ENCODE data around the gene COX19.
"Not testable (repeated sequence)": the region's sequence is repeated elsewhere in the genome, so short reads cannot be mapped to it uniquely, and the experiment has no call there.

The COX19 gene

DNA sequence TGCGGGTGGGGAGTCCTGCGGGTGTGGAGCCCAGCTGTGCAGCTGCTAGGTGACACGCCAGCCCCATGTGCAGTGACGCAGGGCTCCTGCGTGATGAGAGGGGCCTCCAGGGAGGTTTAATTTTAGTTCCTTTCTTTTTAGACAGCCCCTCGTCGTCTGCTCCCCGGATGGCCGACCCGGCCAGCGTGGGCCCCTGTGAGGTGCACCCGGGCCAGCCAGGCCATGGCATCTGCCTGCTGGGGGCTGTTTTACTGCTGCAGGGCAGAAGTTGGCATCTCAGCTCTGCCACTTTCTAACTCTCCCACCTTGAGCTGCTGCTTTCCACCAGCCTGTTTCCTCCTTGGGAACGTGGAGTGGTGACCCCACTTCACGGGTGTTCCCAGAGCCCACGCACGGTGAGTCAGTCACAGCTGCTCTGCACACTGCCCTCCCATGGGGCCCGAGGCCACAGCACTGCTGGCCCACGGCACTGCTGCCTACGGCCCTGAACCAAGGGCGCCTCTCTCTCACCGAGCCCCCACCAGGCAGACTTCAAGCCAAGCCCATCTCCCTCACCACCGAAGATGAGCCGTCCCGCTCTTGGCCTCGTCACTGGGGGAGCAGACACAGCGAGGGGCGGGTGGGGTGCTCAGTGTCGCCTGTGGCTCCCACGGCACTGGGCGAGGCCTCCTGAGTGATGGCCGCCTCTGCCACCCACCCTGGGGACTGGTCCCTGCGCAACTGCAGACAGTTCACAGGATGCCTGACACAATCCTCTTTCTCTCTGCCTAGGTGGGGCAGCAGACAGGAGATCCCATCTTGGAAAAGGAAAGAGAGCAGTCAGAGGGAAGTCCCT, 28.9 kb upstream of the COX19 start:
- H3K4me3 ChIP-seq (replicated peaks; ENCODE audit: insufficient read depth, low read length) = no peak overlapping the region
- H3K27ac ChIP-seq (replicated peaks) = no peak overlapping the region
- DNase-seq (ENCODE audit: low read depth in 1 of 2, low spot score in 1 of 2) = no peak
- TF ChIP-seq SPI1 (IDR thresholded peaks at IDR 0.05; ENCODE audit: borderline replicate concordance, low read depth) (no peak), GABPA (IDR thresholded peaks at IDR 0.05; ENCODE audit: low read depth) (no peak), POLR2AphosphoS5 (IDR thresholded peaks at IDR 0.05; ENCODE audit: low read depth) (no peak)
- TF ChIP-seq, protein P1, sequence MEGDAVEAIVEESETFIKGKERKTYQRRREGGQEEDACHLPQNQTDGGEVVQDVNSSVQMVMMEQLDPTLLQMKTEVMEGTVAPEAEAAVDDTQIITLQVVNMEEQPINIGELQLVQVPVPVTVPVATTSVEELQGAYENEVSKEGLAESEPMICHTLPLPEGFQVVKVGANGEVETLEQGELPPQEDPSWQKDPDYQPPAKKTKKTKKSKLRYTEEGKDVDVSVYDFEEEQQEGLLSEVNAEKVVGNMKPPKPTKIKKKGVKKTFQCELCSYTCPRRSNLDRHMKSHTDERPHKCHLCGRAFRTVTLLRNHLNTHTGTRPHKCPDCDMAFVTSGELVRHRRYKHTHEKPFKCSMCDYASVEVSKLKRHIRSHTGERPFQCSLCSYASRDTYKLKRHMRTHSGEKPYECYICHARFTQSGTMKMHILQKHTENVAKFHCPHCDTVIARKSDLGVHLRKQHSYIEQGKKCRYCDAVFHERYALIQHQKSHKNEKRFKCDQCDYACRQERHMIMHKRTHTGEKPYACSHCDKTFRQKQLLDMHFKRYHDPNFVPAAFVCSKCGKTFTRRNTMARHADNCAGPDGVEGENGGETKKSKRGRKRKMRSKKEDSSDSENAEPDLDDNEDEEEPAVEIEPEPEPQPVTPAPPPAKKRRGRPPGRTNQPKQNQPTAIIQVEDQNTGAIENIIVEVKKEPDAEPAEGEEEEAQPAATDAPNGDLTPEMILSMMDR (IDR thresholded peaks at IDR 0.05; ENCODE audit: insufficient read depth, low read length) = no peak
- TF ChIP-seq, protein P2, sequence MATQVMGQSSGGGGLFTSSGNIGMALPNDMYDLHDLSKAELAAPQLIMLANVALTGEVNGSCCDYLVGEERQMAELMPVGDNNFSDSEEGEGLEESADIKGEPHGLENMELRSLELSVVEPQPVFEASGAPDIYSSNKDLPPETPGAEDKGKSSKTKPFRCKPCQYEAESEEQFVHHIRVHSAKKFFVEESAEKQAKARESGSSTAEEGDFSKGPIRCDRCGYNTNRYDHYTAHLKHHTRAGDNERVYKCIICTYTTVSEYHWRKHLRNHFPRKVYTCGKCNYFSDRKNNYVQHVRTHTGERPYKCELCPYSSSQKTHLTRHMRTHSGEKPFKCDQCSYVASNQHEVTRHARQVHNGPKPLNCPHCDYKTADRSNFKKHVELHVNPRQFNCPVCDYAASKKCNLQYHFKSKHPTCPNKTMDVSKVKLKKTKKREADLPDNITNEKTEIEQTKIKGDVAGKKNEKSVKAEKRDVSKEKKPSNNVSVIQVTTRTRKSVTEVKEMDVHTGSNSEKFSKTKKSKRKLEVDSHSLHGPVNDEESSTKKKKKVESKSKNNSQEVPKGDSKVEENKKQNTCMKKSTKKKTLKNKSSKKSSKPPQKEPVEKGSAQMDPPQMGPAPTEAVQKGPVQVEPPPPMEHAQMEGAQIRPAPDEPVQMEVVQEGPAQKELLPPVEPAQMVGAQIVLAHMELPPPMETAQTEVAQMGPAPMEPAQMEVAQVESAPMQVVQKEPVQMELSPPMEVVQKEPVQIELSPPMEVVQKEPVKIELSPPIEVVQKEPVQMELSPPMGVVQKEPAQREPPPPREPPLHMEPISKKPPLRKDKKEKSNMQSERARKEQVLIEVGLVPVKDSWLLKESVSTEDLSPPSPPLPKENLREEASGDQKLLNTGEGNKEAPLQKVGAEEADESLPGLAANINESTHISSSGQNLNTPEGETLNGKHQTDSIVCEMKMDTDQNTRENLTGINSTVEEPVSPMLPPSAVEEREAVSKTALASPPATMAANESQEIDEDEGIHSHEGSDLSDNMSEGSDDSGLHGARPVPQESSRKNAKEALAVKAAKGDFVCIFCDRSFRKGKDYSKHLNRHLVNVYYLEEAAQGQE (IDR thresholded peaks at IDR 0.05; ENCODE audit: insufficient replicate concordance, low read depth) = no peak
- H3K27me3 ChIP-seq (ENCODE audit: insufficient read depth, poor library complexity, severe bottlenecking) = no peaks in the 10 kb centered on the region

DNA sequence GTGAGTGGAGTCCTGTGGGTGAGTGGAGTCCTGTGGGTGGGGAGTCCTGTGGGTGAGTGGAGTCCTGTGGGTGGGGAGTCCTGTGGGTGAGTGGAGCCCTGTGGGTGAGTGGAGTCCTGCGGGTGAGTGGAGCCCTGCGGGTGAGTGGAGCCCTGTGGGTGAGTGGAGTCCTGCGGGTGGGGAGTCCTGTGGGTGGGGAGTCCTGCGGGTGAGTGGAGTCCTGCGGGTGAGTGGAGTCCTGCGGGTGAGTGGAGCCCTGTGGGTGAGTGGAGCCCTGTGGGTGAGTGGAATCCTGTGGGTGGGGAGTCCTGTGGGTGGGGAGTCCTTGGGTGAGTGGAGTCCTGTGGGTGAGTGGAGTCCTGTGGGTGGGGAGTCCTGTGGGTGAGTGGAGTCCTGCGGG, 27.1 kb upstream of the COX19 start:
- not testable (repeated sequence) for H3K27me3 ChIP-seq (ENCODE audit: insufficient read depth, poor library complexity, severe bottlenecking); H3K4me3 ChIP-seq (replicated peaks; ENCODE audit: insufficient read depth, low read length); DNase-seq (ENCODE audit: low read depth in 1 of 2, low spot score in 1 of 2); H3K27ac ChIP-seq (replicated peaks)

DNA sequence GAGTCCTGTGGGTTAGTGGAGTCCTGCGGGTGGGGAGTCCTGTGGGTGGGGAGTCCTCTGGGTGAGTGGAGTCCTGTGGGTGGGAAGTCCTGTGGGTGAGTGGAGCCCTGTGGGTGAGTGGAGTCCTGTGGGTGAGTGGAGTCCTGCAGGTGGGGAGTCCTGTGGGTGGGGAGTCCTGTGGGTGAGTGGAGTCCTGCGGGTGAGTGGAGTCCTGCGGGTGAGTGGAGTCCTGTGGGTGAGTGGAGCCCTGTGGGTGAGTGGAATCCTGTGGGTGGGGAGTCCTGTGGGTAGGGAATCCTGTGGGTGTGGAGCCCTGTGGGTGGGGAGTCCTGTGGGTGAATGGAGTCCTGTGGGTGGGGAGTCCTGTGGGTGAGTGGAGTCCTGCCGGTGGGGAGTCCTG, 26.7 kb upstream of the COX19 start:
- not testable (repeated sequence) for H3K27ac ChIP-seq (replicated peaks); DNase-seq (ENCODE audit: low read depth in 1 of 2, low spot score in 1 of 2); H3K27me3 ChIP-seq (ENCODE audit: insufficient read depth, poor library complexity, severe bottlenecking); H3K4me3 ChIP-seq (replicated peaks; ENCODE audit: insufficient read depth, low read length)

DNA sequence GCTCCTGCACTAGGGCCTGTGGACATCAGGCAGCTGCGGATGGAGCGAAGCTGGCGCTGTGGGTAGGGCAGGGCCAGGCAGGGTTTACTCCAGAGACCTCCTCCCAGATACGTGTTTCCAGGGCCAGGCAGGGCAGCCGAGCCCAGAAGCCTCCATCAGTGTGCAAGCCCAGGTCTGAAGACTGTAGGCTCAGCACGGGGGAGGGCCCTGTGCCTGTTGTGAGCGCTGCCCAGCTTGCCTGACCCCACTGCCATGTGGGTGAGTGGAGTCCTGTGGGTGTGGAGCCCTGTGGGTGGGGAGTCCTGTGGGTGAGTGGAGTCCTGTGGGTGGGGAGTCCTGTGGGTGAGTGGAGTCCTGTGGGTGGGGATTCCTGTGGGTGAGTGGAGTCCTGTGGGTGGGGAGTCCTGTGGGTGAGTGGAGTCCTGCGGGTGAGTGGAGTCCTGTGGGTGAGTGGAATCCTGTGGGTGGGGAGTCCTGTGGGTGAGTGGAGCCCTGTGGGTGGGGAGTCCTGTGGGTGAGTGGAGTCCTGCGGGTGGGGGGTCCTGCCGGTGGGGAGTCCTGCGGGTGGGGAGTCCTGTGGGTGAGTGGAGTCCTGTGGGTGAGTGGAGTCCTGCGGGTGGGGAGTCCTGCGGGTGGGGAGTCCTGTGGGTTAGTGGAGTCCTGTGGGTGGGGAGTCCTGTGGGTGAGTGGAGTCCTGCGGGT, 25.9 kb upstream of the COX19 start:
- H3K27ac ChIP-seq (replicated peaks) = not testable (repeated sequence)

DNA sequence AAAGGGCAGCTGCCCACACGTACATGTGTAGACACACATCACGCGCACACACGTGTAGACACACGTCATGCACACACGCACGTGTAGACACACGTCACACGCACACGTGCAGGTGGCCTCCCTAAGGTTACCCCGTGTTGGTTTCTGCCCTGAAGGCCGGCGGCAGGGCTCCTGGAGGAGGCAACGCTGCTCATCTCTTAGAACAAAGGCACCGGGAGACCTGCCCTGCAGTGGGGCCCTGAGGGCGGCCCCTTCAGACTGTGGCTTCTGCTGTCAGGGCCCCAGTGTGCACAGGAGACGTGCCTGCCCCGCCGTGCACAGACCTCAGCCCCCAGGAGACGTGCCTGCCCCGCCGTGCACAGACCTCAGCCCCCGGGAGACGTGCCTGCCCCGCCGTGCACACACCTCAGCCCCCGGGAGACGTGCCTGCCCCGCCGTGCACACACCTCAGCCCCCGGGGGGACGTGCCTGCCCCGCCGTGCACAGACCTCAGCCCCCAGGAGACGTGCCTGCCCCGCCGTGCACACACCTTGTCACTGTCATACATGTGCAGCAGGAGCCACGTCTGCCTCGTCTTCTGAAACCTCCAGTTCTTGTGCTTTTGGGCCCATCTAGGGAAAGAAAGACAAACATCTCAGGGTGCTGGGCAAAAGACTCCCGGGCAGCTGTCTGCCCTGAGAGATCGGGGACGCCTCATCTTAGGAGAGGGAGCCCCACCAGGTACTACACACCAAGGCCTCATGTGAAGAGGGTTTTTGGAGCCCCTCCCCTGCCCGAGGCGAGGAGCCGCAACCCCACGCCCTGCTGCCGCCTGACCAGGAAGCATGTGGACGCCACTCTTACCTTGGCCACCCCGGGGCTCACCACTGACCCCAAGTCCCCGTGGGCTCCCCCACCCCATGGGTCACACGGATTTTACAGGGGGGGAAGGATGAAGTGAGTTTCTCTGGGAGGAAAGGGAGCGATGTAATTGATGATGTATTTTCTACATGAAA, 24.9 kb upstream of the COX19 start:
- no peak for DNase-seq (ENCODE audit: low read depth in 1 of 2, low spot score in 1 of 2)
- Histone ChIP-seq H3K27ac (replicated peaks) (no peak overlapping the region), H3K4me3 (replicated peaks; ENCODE audit: insufficient read depth, low read length) (no peak overlapping the region), H3K27me3 (ENCODE audit: insufficient read depth, poor library complexity, severe bottlenecking) (no peaks in the 10 kb centered on the region)
- TF ChIP-seq SPI1 (IDR thresholded peaks at IDR 0.05; ENCODE audit: borderline replicate concordance, low read depth) (no peak), POLR2AphosphoS5 (IDR thresholded peaks at IDR 0.05; ENCODE audit: low read depth) (no peak), GABPA (IDR thresholded peaks at IDR 0.05; ENCODE audit: low read depth) (no peak)
- TF ChIP-seq, protein P2 (IDR thresholded peaks at IDR 0.05; ENCODE audit: insufficient replicate concordance, low read depth) = no peak
- TF ChIP-seq, protein P1 (IDR thresholded peaks at IDR 0.05; ENCODE audit: insufficient read depth, low read length) = no peak

More for the DNA sequence above, 25.9 kb upstream of the COX19 start:
- not testable (repeated sequence) for H3K4me3 ChIP-seq (replicated peaks; ENCODE audit: insufficient read depth, low read length); H3K27me3 ChIP-seq (ENCODE audit: insufficient read depth, poor library complexity, severe bottlenecking); DNase-seq (ENCODE audit: low read depth in 1 of 2, low spot score in 1 of 2)
